ENCODE measurements around the gene CNTLN.

GRCh38 chr9:17521100-17521855, 386.4 kb downstream of the CNTLN start:
- TF ChIP-seq POLR2A (IDR thresholded peaks at IDR 0.05) (no peak), POLR2AphosphoS5 (IDR thresholded peaks at IDR 0.05) (no peak), CTCF (IDR thresholded peaks at IDR 0.05) (no peak)

Data from transverse colon (tissue), 4 donors.